GM12874 (cell line): Measurements from ENCODE around the gene TSHZ2.

ENCODE experiments used
- TF ChIP-seq, protein P1 (sequence below): IDR thresholded peaks from 2 replicates; pipeline ENCODE4 v1.5.1; 2011; ENCODE audit warnings: low read depth, mild to moderate bottlenecking, control low read depth, low read length, moderate library complexity; ENCODE audit not compliant: insufficient read depth

TSHZ2 gene

DNA sequence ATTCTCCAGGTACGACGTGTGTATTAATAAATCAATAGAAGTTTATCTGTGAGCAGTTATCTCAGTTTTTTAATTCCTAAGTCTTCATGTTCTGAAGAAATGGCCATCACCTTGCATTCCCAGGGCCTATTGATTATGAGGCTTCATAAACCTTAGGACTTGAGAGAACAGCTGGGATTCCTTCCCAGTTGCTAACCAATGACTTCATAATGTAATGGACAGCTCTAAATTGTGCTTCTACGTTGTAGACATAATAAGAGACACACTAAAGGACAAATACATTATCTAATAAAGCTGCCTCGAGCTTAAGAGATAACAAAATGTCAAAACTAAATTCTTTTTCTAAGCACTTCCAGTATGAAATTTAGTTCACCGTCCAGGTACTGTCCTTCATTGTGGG lies 30.6 kb downstream of the TSHZ2 start:
- TF ChIP-seq, protein P1, sequence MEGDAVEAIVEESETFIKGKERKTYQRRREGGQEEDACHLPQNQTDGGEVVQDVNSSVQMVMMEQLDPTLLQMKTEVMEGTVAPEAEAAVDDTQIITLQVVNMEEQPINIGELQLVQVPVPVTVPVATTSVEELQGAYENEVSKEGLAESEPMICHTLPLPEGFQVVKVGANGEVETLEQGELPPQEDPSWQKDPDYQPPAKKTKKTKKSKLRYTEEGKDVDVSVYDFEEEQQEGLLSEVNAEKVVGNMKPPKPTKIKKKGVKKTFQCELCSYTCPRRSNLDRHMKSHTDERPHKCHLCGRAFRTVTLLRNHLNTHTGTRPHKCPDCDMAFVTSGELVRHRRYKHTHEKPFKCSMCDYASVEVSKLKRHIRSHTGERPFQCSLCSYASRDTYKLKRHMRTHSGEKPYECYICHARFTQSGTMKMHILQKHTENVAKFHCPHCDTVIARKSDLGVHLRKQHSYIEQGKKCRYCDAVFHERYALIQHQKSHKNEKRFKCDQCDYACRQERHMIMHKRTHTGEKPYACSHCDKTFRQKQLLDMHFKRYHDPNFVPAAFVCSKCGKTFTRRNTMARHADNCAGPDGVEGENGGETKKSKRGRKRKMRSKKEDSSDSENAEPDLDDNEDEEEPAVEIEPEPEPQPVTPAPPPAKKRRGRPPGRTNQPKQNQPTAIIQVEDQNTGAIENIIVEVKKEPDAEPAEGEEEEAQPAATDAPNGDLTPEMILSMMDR, result no peak

DNA sequence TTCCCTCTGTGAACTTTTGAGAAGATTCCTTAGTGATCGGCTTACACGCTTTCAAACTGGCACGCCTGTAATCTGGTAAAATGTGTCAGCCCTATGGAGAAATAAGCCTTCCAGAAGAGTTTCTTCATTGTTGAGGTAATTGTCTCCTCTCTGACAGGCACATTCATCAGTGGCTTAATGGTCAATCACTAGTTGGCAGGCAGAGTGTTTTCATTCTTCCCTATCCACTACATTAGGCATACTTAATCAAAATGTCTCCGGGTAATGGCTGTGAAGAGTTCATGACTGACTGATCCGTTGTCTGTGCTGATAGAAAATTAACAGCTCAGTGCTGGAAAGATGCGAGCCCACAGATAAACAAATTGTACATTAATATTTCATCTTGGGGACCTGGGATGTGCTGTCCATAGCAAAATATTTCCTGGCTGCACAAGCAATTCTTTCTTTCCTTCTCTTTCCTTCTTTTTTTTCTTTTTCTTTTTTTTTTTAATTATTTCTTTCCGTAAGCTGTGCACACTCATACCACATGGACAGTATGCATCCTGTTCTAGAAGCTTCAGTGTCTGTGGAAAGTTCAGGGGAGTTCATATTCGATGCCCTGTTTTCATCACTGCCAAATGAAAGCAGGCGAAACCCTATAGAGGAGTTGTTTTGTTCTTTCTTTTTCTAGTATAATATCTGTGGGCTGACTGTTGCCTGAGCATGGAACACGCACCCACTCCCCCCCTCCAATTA lies 31.4 kb downstream of the TSHZ2 start:
- TF ChIP-seq, protein P1, result no peak

DNA sequence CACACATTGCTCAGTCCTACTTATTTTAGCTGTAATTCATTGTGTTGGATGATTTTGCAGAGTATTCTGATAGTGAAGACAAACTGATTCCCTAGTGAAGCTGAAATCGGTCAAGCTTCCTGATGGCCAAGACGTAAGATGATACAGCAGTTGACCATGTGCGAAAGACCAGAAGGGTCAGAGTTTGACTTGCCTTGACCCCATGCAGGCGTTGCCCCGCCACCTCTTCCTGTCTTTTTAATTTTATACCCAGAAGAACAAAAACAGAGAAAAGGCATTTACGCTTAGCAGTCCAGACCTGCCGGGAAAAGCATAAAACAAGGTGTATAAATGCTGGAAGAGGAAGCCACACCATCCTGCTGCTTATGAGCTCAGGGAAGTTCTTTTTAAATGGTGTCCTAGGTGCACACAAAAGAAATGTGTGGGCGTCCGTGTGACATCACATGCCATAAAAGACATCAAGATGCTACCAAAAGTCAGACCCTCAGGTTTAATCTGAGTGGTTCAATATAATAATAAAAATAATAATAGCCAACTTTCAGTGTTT lies 32.2 kb downstream of the TSHZ2 start:
- TF ChIP-seq, protein P1, result no peak

DNA sequence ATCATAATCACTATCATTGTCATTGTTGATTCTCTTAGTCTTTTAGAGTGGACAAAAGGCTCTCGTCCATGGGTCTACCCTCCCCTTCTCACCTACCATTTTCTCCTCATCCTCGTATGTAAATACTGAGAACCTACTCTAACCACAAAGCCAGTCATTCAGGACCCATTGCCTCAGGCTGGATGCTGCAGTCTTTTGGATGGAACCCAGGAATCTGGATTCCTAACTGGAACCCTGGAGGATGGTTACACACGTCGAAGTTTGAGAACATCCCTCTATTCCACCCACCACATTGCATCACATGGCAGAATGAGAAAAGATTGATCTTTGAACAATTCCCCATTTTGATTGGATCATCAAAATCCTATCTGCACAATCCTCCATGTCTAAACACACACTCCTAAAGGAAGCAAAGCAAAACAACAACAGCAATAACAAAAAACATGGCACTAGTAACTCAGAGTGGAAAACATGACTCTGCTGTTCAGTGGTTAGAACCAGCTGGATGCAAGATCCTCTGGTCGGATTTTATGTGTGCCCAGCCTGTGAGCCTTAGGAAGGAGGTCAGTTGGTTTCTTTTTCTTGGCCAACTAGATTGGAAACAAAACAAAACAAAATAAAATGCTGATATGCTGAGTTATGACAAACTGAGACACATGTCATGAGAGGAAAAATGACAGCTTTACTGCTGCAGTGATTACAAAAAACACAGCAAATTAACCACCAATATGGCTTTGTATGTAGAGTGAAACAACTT lies 38.0 kb downstream of the TSHZ2 start:
- TF ChIP-seq, protein P1, result no peak

DNA sequence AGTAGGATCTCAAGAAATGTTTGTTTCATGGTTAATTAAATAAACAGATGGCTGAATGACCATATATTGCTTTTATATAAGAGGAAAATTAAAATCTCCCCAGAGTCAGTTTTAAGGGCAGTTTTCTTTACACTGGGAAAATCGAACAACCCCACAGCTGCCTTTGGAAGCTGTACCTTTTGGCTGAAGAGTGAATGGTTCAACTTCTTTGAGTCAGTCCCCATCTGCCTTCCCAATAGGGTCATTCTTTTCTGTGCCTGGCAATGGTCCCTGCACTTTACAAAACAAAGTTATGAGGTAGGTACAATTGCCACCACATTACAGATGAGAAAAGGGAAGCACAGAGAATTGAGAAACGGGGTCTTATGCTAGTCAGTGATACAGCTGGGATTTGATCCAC lies 39.5 kb downstream of the TSHZ2 start:
- TF ChIP-seq, protein P1, result no peak

DNA sequence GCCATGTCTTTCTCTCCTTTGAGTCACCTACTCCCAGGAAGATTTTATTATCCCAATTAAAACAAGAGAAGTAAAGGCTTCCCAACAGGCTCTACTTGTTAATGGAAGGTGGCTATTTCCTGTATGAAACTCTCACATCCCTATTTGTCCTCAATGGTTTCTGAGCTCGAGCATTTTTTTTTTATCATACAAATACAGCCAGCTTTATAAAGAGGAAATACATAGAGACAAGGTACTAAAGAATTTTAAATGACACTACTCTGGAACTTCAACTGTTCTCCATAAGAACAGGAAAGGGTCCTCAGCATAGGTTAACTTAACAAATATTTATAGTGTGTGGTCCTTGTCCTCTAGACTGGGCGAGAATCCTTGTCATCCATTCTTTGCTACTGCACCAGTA lies 41.0 kb downstream of the TSHZ2 start:
- TF ChIP-seq, protein P1, result no peak

DNA sequence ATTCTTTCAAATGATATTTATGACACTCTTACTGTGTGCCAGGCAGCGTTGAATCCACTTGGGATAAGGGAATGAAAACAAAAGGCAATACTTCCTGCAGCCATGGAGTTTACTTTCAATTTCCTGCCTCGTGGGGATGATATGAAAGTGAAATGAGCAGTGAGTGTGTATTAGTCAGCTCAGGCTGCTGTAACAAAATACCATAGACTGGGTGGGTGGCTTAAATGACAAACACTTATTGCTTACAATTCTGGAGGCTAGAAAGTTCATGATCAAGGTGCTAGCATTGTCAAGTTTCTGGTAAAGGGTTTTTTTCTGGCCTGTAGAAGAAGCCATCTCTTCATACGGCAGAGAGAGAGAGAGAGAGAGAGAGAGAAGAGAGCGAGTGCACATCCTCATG lies 41.7 kb downstream of the TSHZ2 start:
- TF ChIP-seq, protein P1, result no peak
